Panc1 (cell line): ENCODE results near the gene RUSF1.

Experiments used
- CTCF ChIP-seq: fragments of 450-650 bp; IDR thresholded peaks from 2 replicates; pipeline ENCODE4 v1.5.1; 2017; ENCODE audit warnings: mild to moderate bottlenecking
- POLR2AphosphoS5 ChIP-seq: IDR thresholded peaks from 2 replicates; pipeline ENCODE4 v1.6.1; 2012; ENCODE audit warnings: mild to moderate bottlenecking, low read depth, low read length, moderate library complexity
- SIN3A ChIP-seq: IDR thresholded peaks from 2 replicates; pipeline ENCODE4 v1.6.1; 2012; ENCODE audit warnings: low read depth, mild to moderate bottlenecking, low read length, moderate library complexity, borderline replicate concordance; ENCODE audit not compliant: insufficient read depth
- TF ChIP-seq, protein P1 (sequence below), 2 experiments: IDR thresholded peaks; 2 replicates each; pipeline ENCODE4 v1.6.1; 2011 to 2012; ENCODE audit warnings: low read depth in 2 of 2, control low read depth in 1 of 2, low read length in 1 of 2, mild to moderate bottlenecking in 1 of 2, moderate library complexity in 1 of 2; ENCODE audit not compliant: insufficient read depth in 1 of 2

- TF ChIP-seq CTCF (no peak), POLR2AphosphoS5 (no peak), SIN3A (no peak)
- TF ChIP-seq, protein P1, sequence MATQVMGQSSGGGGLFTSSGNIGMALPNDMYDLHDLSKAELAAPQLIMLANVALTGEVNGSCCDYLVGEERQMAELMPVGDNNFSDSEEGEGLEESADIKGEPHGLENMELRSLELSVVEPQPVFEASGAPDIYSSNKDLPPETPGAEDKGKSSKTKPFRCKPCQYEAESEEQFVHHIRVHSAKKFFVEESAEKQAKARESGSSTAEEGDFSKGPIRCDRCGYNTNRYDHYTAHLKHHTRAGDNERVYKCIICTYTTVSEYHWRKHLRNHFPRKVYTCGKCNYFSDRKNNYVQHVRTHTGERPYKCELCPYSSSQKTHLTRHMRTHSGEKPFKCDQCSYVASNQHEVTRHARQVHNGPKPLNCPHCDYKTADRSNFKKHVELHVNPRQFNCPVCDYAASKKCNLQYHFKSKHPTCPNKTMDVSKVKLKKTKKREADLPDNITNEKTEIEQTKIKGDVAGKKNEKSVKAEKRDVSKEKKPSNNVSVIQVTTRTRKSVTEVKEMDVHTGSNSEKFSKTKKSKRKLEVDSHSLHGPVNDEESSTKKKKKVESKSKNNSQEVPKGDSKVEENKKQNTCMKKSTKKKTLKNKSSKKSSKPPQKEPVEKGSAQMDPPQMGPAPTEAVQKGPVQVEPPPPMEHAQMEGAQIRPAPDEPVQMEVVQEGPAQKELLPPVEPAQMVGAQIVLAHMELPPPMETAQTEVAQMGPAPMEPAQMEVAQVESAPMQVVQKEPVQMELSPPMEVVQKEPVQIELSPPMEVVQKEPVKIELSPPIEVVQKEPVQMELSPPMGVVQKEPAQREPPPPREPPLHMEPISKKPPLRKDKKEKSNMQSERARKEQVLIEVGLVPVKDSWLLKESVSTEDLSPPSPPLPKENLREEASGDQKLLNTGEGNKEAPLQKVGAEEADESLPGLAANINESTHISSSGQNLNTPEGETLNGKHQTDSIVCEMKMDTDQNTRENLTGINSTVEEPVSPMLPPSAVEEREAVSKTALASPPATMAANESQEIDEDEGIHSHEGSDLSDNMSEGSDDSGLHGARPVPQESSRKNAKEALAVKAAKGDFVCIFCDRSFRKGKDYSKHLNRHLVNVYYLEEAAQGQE (IDR thresholded peaks at IDR 0.05; ENCODE audit: insufficient read depth in 1 of 2, low read depth in 2 of 2, low read length in 1 of 2) = no peak
Observed at GRCh38 chr16:31461201-31461920, 46.8 kb downstream of the RUSF1 start.
